ENCODE results near the gene GNG2. TPM values are rescaled to one million over a fixed set of nuclear protein-coding genes. Genes with fewer than 3 reads are reported as not detected.

Gene GNG2
- total RNA-seq, 1 donor from 2014 or later: 24.4 TPM

GRCh38 chr14:51954657-51955056 is 94.2 kb downstream of the GNG2 start:
- no peak overlapping the region for H3K27ac ChIP-seq
- ATAC-seq (no peak), DNase-seq (no peak)
- no peaks in the 10 kb centered on the region for H3K4me1 ChIP-seq
- no peaks in the 10 kb centered on the region for H3K9me3 ChIP-seq
- H3K4me3 ChIP-seq: no peak overlapping the region
- no peaks in the 10 kb centered on the region for H3K36me3 ChIP-seq
- H3K27me3 ChIP-seq: no peaks in the 10 kb centered on the region
- no peak for TF ChIP-seq CTCF (IDR thresholded peaks at IDR 0.05)
- intact Hi-C loops (cut with DNase I): no loop called here

GRCh38 chr14:51957950-51958349 is 97.5 kb downstream of the GNG2 start:
- Histone ChIP-seq H3K9me3 (no peaks in the 10 kb centered on the region), H3K4me3 (no peak overlapping the region), H3K4me1 (no peaks in the 10 kb centered on the region), H3K27ac (no peak overlapping the region), H3K36me3 (no peaks in the 10 kb centered on the region), H3K27me3 (no peaks in the 10 kb centered on the region)
- intact Hi-C loops (cut with DNase I): no loop called here
- ATAC-seq (no peak), DNase-seq (no peak)
- no peak for TF ChIP-seq CTCF (IDR thresholded peaks at IDR 0.05)

DNA sequence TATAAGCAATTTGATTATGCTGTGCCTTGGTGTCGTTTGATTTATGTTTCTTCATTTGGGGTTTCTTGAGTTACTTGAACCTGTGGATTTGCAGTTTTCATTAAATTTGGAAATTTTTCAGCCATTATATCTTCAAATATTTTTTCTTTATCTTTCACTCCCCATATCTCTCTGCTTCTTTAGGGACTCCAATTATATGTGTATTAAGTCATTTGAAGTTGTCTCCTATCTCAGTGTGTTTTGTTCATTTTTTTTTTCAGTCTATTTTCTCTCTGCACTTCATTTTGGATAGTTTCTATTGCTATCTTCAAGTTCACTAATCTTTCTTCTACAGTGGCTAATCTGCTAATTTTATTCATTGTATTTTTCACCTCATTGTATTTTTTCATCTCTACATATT is 99.5 kb downstream of the GNG2 start:
- Histone ChIP-seq H3K36me3 (no peaks in the 10 kb centered on the region), H3K9me3 (no peaks in the 10 kb centered on the region), H3K4me3 (no peak overlapping the region), H3K27me3 (no peaks in the 10 kb centered on the region), H3K27ac (no peak overlapping the region), H3K4me1 (no peaks in the 10 kb centered on the region)
- DNase-seq (no peak), ATAC-seq (no peak)
- TF ChIP-seq CTCF (IDR thresholded peaks at IDR 0.05): no peak
- intact Hi-C loops (cut with DNase I): no loop called here

DNA sequence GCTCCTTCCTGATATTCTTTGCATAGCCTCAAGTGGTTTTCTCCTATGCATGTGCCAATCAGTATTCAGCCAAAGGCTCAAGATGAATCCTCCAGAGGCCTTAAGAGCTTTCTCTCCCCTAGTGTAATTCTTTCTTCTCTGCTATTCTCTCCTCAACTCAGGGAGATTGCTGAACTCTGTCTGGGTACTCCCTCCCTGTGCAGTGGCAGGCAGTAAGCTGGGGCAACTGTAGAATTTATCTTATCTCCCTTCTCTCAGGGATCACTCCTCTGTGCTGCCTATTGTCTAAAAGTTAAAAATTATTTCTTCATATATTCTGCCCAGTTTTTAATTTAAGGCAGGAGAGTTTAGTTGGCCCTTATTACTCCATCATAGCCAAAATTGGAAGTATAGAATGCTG is 100.5 kb downstream of the GNG2 start:
- TF ChIP-seq CTCF (IDR thresholded peaks at IDR 0.05): no peak
- no peaks in the 10 kb centered on the region for H3K9me3 ChIP-seq
- H3K4me1 ChIP-seq: no peaks in the 10 kb centered on the region
- intact Hi-C loops (cut with DNase I): no loop called here
- H3K27me3 ChIP-seq: no peaks in the 10 kb centered on the region
- no peak overlapping the region for H3K27ac ChIP-seq
- H3K4me3 ChIP-seq: no peak overlapping the region
- ATAC-seq (no peak), DNase-seq (no peak)
- H3K36me3 ChIP-seq: no peaks in the 10 kb centered on the region

- Histone ChIP-seq H3K27ac (no peak overlapping the region), H3K4me3 (no peak overlapping the region), H3K36me3 (no peaks in the 10 kb centered on the region), H3K4me1 (no peaks in the 10 kb centered on the region), H3K9me3 (no peaks in the 10 kb centered on the region), H3K27me3 (no peaks in the 10 kb centered on the region)
- ATAC-seq (no peak), DNase-seq (no peak)
- intact Hi-C loops (cut with DNase I): no loop called here
- no peak for TF ChIP-seq CTCF (IDR thresholded peaks at IDR 0.05)
Observed at GRCh38 chr14:51962711-51963110, 102.3 kb downstream of the GNG2 start.

- H3K36me3 ChIP-seq: no peaks in the 10 kb centered on the region
- intact Hi-C loops (cut with DNase I): no loop called here
- H3K27me3 ChIP-seq: no peaks in the 10 kb centered on the region
- peak overlapping the region; percentile 22 for H3K4me3 ChIP-seq
- ATAC-seq: no peak
- H3K27ac ChIP-seq: no peak overlapping the region
- H3K9me3 ChIP-seq: no peaks in the 10 kb centered on the region
- DNase-seq: no peak
- TF ChIP-seq CTCF (IDR thresholded peaks at IDR 0.05): no peak
- H3K4me1 ChIP-seq: no peaks in the 10 kb centered on the region
Observed at GRCh38 chr14:51963286-51963685, 102.9 kb downstream of the GNG2 start.

Measured in upper lobe of right lung (tissue), 1 donor.